ENCODE results near the gene TIMM50.

DNA sequence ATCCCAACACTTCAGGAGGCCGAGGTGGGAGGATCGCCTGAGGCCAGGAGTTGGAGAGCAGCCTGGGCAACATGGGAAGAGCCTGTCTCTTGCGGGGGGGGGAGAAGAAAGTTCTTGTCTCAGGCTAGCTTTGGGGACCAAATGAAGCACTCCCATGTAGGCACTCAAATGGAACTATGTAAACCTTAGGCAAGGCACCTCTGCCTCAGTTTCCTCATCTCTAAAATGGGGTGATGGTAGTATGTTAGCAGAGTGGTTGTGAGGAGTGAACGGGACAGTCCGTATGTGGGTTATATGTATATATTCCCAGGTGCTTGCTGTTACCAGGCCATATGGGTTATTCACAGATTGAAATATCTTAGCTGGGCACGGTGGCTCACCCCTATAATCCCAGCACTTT is 11.6 kb downstream of the TIMM50 start:
- TF ChIP-seq, protein P1, sequence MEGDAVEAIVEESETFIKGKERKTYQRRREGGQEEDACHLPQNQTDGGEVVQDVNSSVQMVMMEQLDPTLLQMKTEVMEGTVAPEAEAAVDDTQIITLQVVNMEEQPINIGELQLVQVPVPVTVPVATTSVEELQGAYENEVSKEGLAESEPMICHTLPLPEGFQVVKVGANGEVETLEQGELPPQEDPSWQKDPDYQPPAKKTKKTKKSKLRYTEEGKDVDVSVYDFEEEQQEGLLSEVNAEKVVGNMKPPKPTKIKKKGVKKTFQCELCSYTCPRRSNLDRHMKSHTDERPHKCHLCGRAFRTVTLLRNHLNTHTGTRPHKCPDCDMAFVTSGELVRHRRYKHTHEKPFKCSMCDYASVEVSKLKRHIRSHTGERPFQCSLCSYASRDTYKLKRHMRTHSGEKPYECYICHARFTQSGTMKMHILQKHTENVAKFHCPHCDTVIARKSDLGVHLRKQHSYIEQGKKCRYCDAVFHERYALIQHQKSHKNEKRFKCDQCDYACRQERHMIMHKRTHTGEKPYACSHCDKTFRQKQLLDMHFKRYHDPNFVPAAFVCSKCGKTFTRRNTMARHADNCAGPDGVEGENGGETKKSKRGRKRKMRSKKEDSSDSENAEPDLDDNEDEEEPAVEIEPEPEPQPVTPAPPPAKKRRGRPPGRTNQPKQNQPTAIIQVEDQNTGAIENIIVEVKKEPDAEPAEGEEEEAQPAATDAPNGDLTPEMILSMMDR (IDR thresholded peaks at IDR 0.05) = no peak
- no peak for TF ChIP-seq EP300 (IDR thresholded peaks at IDR 0.05)

Measured in tibial nerve (tissue), 4 donors.